GM12892 (cell line): ENCODE data around the gene RTF2.

Experiments used
- POLR2A ChIP-seq: IDR thresholded peaks from 2 replicates; pipeline ENCODE4 v1.6.1; 2011; ENCODE audit warnings: low read depth, low read length, control low read depth
- POLR2AphosphoS5 ChIP-seq: IDR thresholded peaks from 2 replicates; pipeline ENCODE4 v1.6.1; 2011; ENCODE audit warnings: low read depth, low read length, control low read depth

DNA sequence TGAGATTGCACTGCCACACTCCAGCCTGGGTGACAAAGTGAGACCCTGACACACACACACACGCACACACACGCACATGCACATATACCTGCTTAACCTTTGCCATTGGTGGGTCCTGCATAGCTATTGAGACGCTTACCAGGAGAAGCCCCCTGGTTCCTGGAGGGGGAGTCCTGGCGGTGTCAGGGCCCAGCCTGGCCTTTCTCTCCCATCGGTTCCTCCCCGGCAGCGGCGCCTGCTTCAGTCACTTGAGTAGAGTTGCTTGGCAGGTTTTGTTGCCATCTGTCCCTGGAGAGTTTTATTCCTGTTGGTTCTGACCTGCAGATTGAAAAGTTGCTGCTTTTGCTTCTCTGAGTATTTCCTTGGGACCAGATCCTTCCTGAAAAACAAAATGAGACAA is 35.5 kb downstream of the RTF2 start:
- TF ChIP-seq POLR2AphosphoS5 = no peak
- no peak for TF ChIP-seq POLR2A
